NCI-H146 treated with DMSO at 0.1 percent for 48 hours (cell line): ENCODE results near the gene CERS2.

ENCODE experiments used
- DNase-seq: peaks from one replicate; lab custom pipeline; 2025; ENCODE audit not compliant: unreplicated experiment; lab: John Stamatoyannopoulos, UW

Gene CERS2

GRCh38 chr1:150922519-150922975 is 52.1 kb downstream of the CERS2 start:
- DNase-seq: peak; percentile 67

GRCh38 chr1:150917387-150917786 is 57.2 kb downstream of the CERS2 start:
- DNase-seq: no peak
